K562 (cell line): ENCODE data around the gene ANK2. TPM values are rescaled to one million over a fixed set of nuclear protein-coding genes. Genes with fewer than 3 reads are reported as not detected.

Source experiments
- ATAC-seq: fragments of 200-7000 bp; cut with Tn5 transposase; 3 replicates; pipeline ENCODE4 v1.9.1; 2020; ENCODE audit warnings: moderate library complexity
- BruUV-seq: library from RNA; stranded (reverse); fragments of 400-500 nt; replicated peaks from 2 replicates; lab custom pipeline; 2021; lab: Mats Ljungman, UMichigan
- CTCF ChIA-PET: fragments of 300-600 bp; formaldehyde crosslinking; extraction: SDS; loops from one replicate; lab custom pipeline; 2021; ENCODE audit warnings: low intra/inter-chr PET ratio; lab: Yijun Ruan, JAX
- POLR2A ChIA-PET: fragments of 300-600, 350-650 bp; sonication (Branson Sonifier 250); formaldehyde crosslinking; extraction: SDS; loops from one replicate; lab custom pipeline; 2021; ENCODE audit warnings: antibody characterized with exemption, inconsistent platforms; lab: Yijun Ruan, JAX
- DNase-seq, 4 experiments: peaks; one replicate each; pipeline versions ENCODE4 v3.0.0 to v3.0.0-alpha.2; 2011 to 2018; ENCODE audit warnings: low spot score in 3 of 4, mixed read lengths in 3 of 4; ENCODE audit errors: extremely low read depth in 1 of 4
- FAIRE-seq: peaks from 2 replicates; lab custom pipeline; 2011; peaks lifted over from hg19 to GRCh38; lab: Jason Lieb, UNC
- H2AFZ ChIP-seq: 2 replicates; pipeline ENCODE4 v1.6.0; 2011; ENCODE audit warnings: low read depth, low read length, control low read depth, inconsistent platforms
- H3K27ac ChIP-seq: fragments of 200-600 bp; 3 replicates; pipeline ENCODE4 v1.8.0; 2011; ENCODE audit warnings: low read depth, mild to moderate bottlenecking, control low read depth, inconsistent platforms, low read length, moderate library complexity, mixed read lengths; ENCODE audit errors: extremely low read depth
- H3K27me3 ChIP-seq, 2 experiments: fragments of 300-600 bp in 1 of 2; 2 replicates in 1 of 2; 3 replicates in 1 of 2; pipeline versions ENCODE4 v1.6.0 to v1.8.0; 2011; ENCODE audit warnings: inconsistent platforms in 2 of 2, low read length in 2 of 2, mild to moderate bottlenecking in 1 of 2, mixed read lengths in 1 of 2, moderate library complexity in 1 of 2; ENCODE audit not compliant: control insufficient read depth in 2 of 2, insufficient read depth in 2 of 2
- H3K36me3 ChIP-seq: fragments of 300-600 bp; 3 replicates; pipeline ENCODE4 v1.8.0; 2011; ENCODE audit warnings: mild to moderate bottlenecking, low read length, inconsistent platforms; ENCODE audit not compliant: control insufficient read depth, insufficient read depth
- H3K4me1 ChIP-seq, 2 experiments: fragments of 200-600 bp in 1 of 2; replicated peaks in 1 of 2; 2 replicates in 1 of 2; 3 replicates in 1 of 2; pipeline versions ENCODE4 v1.5.1 to v1.8.0; 2011; ENCODE audit warnings: inconsistent platforms in 2 of 2, low read length in 2 of 2, mild to moderate bottlenecking in 1 of 2, mixed read lengths in 1 of 2, moderate library complexity in 1 of 2; ENCODE audit not compliant: control insufficient read depth in 2 of 2, insufficient read depth in 2 of 2
- H3K4me2 ChIP-seq: 2 replicates; pipeline ENCODE4 v1.6.1; 2011; ENCODE audit warnings: low read length, control low read depth, inconsistent platforms, mixed read lengths; ENCODE audit not compliant: insufficient read depth
- H3K4me3 ChIP-seq: fragments of 200-600 bp; sonication (generic), shearing (Covaris generic); 2 replicates; pipeline ENCODE4 v1.5.1; 2016; ENCODE audit warnings: control low read depth, inconsistent platforms
- H3K79me2 ChIP-seq: fragments of 200-600 bp; 3 replicates; pipeline ENCODE4 v1.8.0; 2011; ENCODE audit warnings: low read length, inconsistent platforms; ENCODE audit not compliant: control insufficient read depth, insufficient read depth
- H3K9ac ChIP-seq, 2 experiments: 2 replicates each; pipeline versions ENCODE4 v1.6.0 to v1.6.1; 2011; ENCODE audit warnings: low read depth in 2 of 2, low read length in 2 of 2, control low read depth in 1 of 2, inconsistent platforms in 1 of 2, mild to moderate bottlenecking in 1 of 2, mixed read lengths in 1 of 2; ENCODE audit not compliant: insufficient read depth in 1 of 2
- H3K9me1 ChIP-seq: one replicate; pipeline ENCODE4 v1.6.0; 2011; ENCODE audit warnings: inconsistent platforms, mild to moderate bottlenecking, low read length, moderate library complexity; ENCODE audit not compliant: control insufficient read depth, insufficient read depth
- H3K9me3 ChIP-seq: replicated peaks from 2 replicates; pipeline ENCODE4 v1.5.1; 2011; ENCODE audit warnings: low read depth, low read length, inconsistent platforms; ENCODE audit not compliant: control insufficient read depth, insufficient read depth
- H4K20me1 ChIP-seq: replicated peaks from 2 replicates; pipeline ENCODE4 v1.6.1; 2011; ENCODE audit warnings: low read length, inconsistent platforms, mixed read lengths; ENCODE audit not compliant: control insufficient read depth, insufficient read depth
- CTCF ChIP-seq, 3 experiments: IDR thresholded peaks in 2 of 3; conservative IDR thresholded peaks in 1 of 3; 2 replicates each; pipeline ENCODE4 v1.5.1; 2011 to 2012; ENCODE audit warnings: low read length in 3 of 3, mild to moderate bottlenecking in 3 of 3, control low read depth in 2 of 3, improper control_type of control experiment in 1 of 3, inconsistent platforms in 1 of 3, low read depth in 1 of 3, mixed read lengths in 1 of 3, moderate library complexity in 1 of 3; ENCODE audit not compliant: insufficient read depth in 2 of 3
- GATAD2A ChIP-seq: fragments of 450-650 bp; IDR thresholded peaks from 2 replicates; pipeline ENCODE4 v1.6.1; 2017
- JUNB ChIP-seq: fragments of 450-650 bp; formaldehyde crosslinking; conservative IDR thresholded peaks from 2 replicates; pipeline ENCODE4 v1.4.0; 2020; ENCODE audit warnings: mild to moderate bottlenecking
- KLF16 ChIP-seq: IDR thresholded peaks from 2 replicates; pipeline ENCODE4 v1.6.1; 2016; ENCODE audit warnings: antibody characterized with exemption
- MCM3 ChIP-seq: fragments of 450-650 bp; IDR thresholded peaks from 2 replicates; pipeline ENCODE4 v1.6.1; 2016
- MEF2A ChIP-seq: IDR thresholded peaks from 2 replicates; pipeline ENCODE4 v1.6.1; 2011; ENCODE audit warnings: low read depth, mild to moderate bottlenecking, low read length, moderate library complexity; ENCODE audit not compliant: control insufficient read depth
- NONO ChIP-seq, 2 experiments: fragments of 200-400 bp in 1 of 2; fragments of 450-650 bp in 1 of 2; formaldehyde crosslinking in 1 of 2; IDR thresholded peaks; 2 replicates each; pipeline ENCODE4 v1.6.1; 2017; ENCODE audit warnings: low read depth in 2 of 2, mild to moderate bottlenecking in 2 of 2, moderate library complexity in 2 of 2, low read length in 1 of 2
- POLR3A ChIP-seq: IDR thresholded peaks from 2 replicates; pipeline ENCODE4 v1.6.1; 2011; ENCODE audit warnings: borderline replicate concordance, mild to moderate bottlenecking, moderate library complexity; ENCODE audit not compliant: insufficient read length, insufficient read depth; ENCODE audit errors: extremely low read depth
- TAF9B ChIP-seq: fragments of 450-650 bp; IDR thresholded peaks from 2 replicates; pipeline ENCODE4 v1.6.1; 2018; ENCODE audit warnings: mild to moderate bottlenecking; ENCODE audit not compliant: partially characterized antibody
- ZNF12 ChIP-seq: sonication (generic); formaldehyde crosslinking; IDR thresholded peaks from 2 replicates; pipeline ENCODE4 v1.4.0; 2020; ENCODE audit warnings: mild to moderate bottlenecking, missing genetic modification reagents
- ZNF431 ChIP-seq: sonication (generic); formaldehyde crosslinking; IDR thresholded peaks from 2 replicates; pipeline ENCODE4 v1.8.0; 2022; ENCODE audit warnings: mild to moderate bottlenecking, missing genetic modification reagents
- ZNF449 ChIP-seq: fragments of 250-450 bp; sonication (Bioruptor Pico); IDR thresholded peaks from 2 replicates; pipeline ENCODE4 v1.8.0; 2022; ENCODE audit warnings: moderate library complexity, mild to moderate bottlenecking, inconsistent platforms
- ZNF583 ChIP-seq: fragments of 250-450 bp; sonication (Bioruptor Pico); IDR thresholded peaks from 2 replicates; pipeline ENCODE4 v1.4.0; 2020
- ZNF785 ChIP-seq: fragments of 250-450 bp; sonication (Bioruptor Pico); IDR thresholded peaks from 2 replicates; pipeline ENCODE4 v1.4.0; 2020; ENCODE audit warnings: mild to moderate bottlenecking
- WGBS: fragments of 100-300 bp; shearing (Covaris generic); methylation state at CpG from one replicate; pipeline ENCODE4 v1.1.6; 2016; ENCODE audit warnings: low coverage, mixed read lengths; ENCODE audit not compliant: insufficient coverage; ENCODE audit errors: missing lambda C conversion rate; 5-methylcytosine and 5-hydroxymethylcytosine counted together
- in situ Hi-C: fragments of 300-500 bp; cut with MboI; formaldehyde crosslinking; loops from 4 replicates; pipeline ENCODE4 v1.15.0; 2018; ENCODE audit warnings: inconsistent platforms, mixed read lengths
- intact Hi-C: fragments of 100-400 bp; cut with micrococcal nuclease; formaldehyde crosslinking; loops from 2 replicates; pipeline ENCODE4 v1.14.2; 2022
- polyA plus RNA-seq, 8 experiments: library from polyadenylated mRNA; depleted of rRNA in 4 of 8; stranded (reverse) in 5 of 8; unstranded in 3 of 8; fragments of >200 nt; fragmentation: Nextera tagmentation in 2 of 8; fragmentation: Illumina TruSeq in 1 of 8; extraction: Ambion mirVana in 2 of 8; extraction: Trizol in 1 of 8; gene quantifications; 2 replicates each; pipeline versions ENCODE4 v1.2.1 to v1.2.3, GENCODE V29; 2011 to 2014; ENCODE audit warnings: inconsistent platforms in 1 of 8, missing spikeins in 1 of 8
- total RNA-seq, 7 experiments: library from RNA; depleted of rRNA in 6 of 7; stranded (reverse); fragments of >200 nt in 6 of 7; fragmentation: Illumina TruSeq in 2 of 7; extraction: Trizol in 2 of 7; gene quantifications; 2 replicates each; pipeline versions ENCODE4 v1.2.1 to v1.2.3, GENCODE V29; 2011 to 2021; ENCODE audit warnings: low replicate concordance in 1 of 7

ANK2 gene
- total and polyA plus RNA-seq, 9 of the 15 experiments (the other 6 are each of a cell fraction or from before 2014, with no cell fraction given) = 0.07 to 0.24 TPM; not detected in 7

- H3K4me3 ChIP-seq = no peak overlapping the region
- H3K4me1 ChIP-seq = no peaks in the 10 kb centered on the region
- H4K20me1 ChIP-seq = no peaks in the 10 kb centered on the region
- DNase-seq (no peak), ATAC-seq (no peak)
- no peak overlapping the region for H3K9ac ChIP-seq
- ChIA-PET CTCF (no interaction called here), POLR2A (no interaction called here)
- H3K79me2 ChIP-seq = no peaks in the 10 kb centered on the region
- BruUV-seq = no TSS peak
- intact Hi-C loops (no loop called here), in situ Hi-C loops (no loop called here)
- H3K9me3 ChIP-seq = no peaks in the 10 kb centered on the region
- H3K4me2 ChIP-seq = no peak overlapping the region
- no peaks in the 10 kb centered on the region for H3K27me3 ChIP-seq
- H3K27ac ChIP-seq = no peak overlapping the region
- WGBS = under 1% methylated on average over 21 of the region's 21 CpGs
- H2AFZ ChIP-seq = no peak overlapping the region
- TF ChIP-seq GATAD2A (no peak), KLF16 (no peak), ZNF583 (CRISPR knock-in tag) (no peak), POLR3A (no peak), ZNF12 (no peak), CTCF (IDR thresholded peaks at IDR 0.05 in 2 of 3, conservative IDR thresholded peaks at IDR 0.05 in 1 of 3; ENCODE audit: insufficient read depth in 2 of 3, low read depth in 1 of 3, low read length in 3 of 3) (no peak), MCM3 (no peak), MEF2A (no peak), JUNB (CRISPR knock-in tag) (no peak), ZNF785 (CRISPR knock-in tag) (no peak), TAF9B (no peak), ZNF449 (no peak), NONO (IDR thresholded peaks at IDR 0.05; ENCODE audit: low read depth in 2 of 2, low read length in 1 of 2) (no peak), ZNF431 (no peak)
- TF ChIP-seq, all 486 proteins: peak for 0
- no peaks in the 10 kb centered on the region for H3K9me1 ChIP-seq
- H3K36me3 ChIP-seq = no peaks in the 10 kb centered on the region
- no peak for FAIRE-seq
These were observed 243.1 kb downstream of the ANK2 start for GRCh38 chr4:113292371-113293042.
